Gastrocnemius medialis (tissue), 4 donors: Measurements from ENCODE around the gene ANAPC13. TPM values are rescaled to one million over a fixed set of nuclear protein-coding genes. Genes with fewer than 3 reads are reported as not detected.

ENCODE experiments used
- ATAC-seq, 2 donors: fragments of 150-250 bp; one replicate each; pipeline ENCODE4 v1.9.1; 2016
- DNase-seq, 2 donors: peaks; one replicate each; pipeline ENCODE4 v3.0.0-alpha.2; 2019
- H3K27ac ChIP-seq, 4 donors: fragments of 200-600 bp; sonication (generic); 1 replicate in 1 of 4; 2 replicates in 3 of 4; pipeline ENCODE4 v1.5.1; 2016 to 2018; ENCODE audit warnings: mild to moderate bottlenecking in 2 of 4, moderate library complexity in 1 of 4
- H3K27me3 ChIP-seq, 3 donors: fragments of 200-600 bp; sonication (generic) in 2 of 3; 1 replicate in 1 of 3; 2 replicates in 2 of 3; pipeline versions ENCODE4 v1.5.1 to v1.6.0; 2016 to 2019; ENCODE audit warnings: mild to moderate bottlenecking in 1 of 3, moderate library complexity in 1 of 3
- H3K36me3 ChIP-seq, 2 donors: fragments of 200-600 bp; sonication (generic) in 1 of 2; one replicate each; pipeline ENCODE4 v1.5.1; 2017 to 2018
- H3K4me1 ChIP-seq, 2 donors: fragments of 200-600 bp; sonication (generic) in 1 of 2; one replicate each; pipeline ENCODE4 v1.5.1; 2016 to 2017; ENCODE audit warnings: mild to moderate bottlenecking in 2 of 2
- H3K4me3 ChIP-seq, 4 donors: fragments of 200-600 bp; sonication (generic) in 3 of 4; 1 replicate in 1 of 4; 2 replicates in 3 of 4; pipeline ENCODE4 v1.5.1; 2016 to 2019; ENCODE audit warnings: mild to moderate bottlenecking in 2 of 4
- H3K9me3 ChIP-seq, 3 donors: fragments of 200-600 bp; sonication (generic) in 2 of 3; 1 replicate in 1 of 3; 2 replicates in 2 of 3; pipeline ENCODE4 v1.5.1; 2016 to 2019
- CTCF ChIP-seq, 5 experiments: fragments of 450-650 bp in 3 of 5; fragments of 200-600 bp in 2 of 5; sonication (generic) in 2 of 5; IDR thresholded peaks in 4 of 5; conservative IDR thresholded peaks in 1 of 5; 1 replicate in 4 of 5; 2 replicates in 1 of 5; pipeline ENCODE4 v1.5.1; 2016 to 2019; ENCODE audit warnings: antibody characterized with exemption in 5 of 5, mild to moderate bottlenecking in 3 of 5, moderate library complexity in 3 of 5
- POLR2A ChIP-seq, 2 donors: fragments of 450-650 bp; IDR thresholded peaks; one replicate each; pipeline ENCODE4 v1.6.1; 2017; ENCODE audit warnings: antibody characterized with exemption in 2 of 2, mild to moderate bottlenecking in 2 of 2, moderate library complexity in 2 of 2
- in situ Hi-C, 4 donors: fragments of 200-750 bp; cut with MboI; loops; one replicate each; pipeline versions ENCODE4 v1.15.0 to v1.8.0; 2017; ENCODE audit warnings: low sequenced_read_pairs in 4 of 4
- intact Hi-C: fragments of 100-400 bp; cut with DNase I; formaldehyde crosslinking; loops from one replicate; pipeline ENCODE4 v1.15.1; 2023; ENCODE audit warnings: low total_unique reads
- total RNA-seq, 4 donors: library from RNA; depleted of rRNA; stranded (reverse); fragments of >200 nt; gene quantifications; one replicate each; pipeline versions ENCODE4 v1.1.0 to v1.2.3, GENCODE V29; 2016

Gene ANAPC13
- total RNA-seq, 4 donors from 2014 or later = 32.3 to 82.2 (median 78.7) TPM

- no peak overlapping the region for H3K27ac ChIP-seq
- no peaks in the 10 kb centered on the region for H3K9me3 ChIP-seq
- DNase-seq (no peak), ATAC-seq (no peak)
- intact Hi-C loops (no loop called here), in situ Hi-C loops (no loop called here)
- peaks cover 4 to 6% of the 10 kb centered on the region in 2 donors for H3K4me1 ChIP-seq
- H3K4me3 ChIP-seq = no peak overlapping the region
- H3K27me3 ChIP-seq = no peaks in the 10 kb centered on the region
- no peaks in the 10 kb centered on the region for H3K36me3 ChIP-seq
- no peak for TF ChIP-seq CTCF (IDR thresholded peaks at IDR 0.05 in 4 of 5, conservative IDR thresholded peaks at IDR 0.05 in 1 of 5)
- no peak for TF ChIP-seq POLR2A (IDR thresholded peaks at IDR 0.05)
Observed at GRCh38 chr3:134466331-134466730, 19.5 kb downstream of the ANAPC13 start.

GRCh38 chr3:134464689-134465365 lies 21.0 kb downstream of the ANAPC13 start:
- no peaks in the 10 kb centered on the region for H3K9me3 ChIP-seq
- peak overlapping the region; percentile 17 to 62 (median 49) for H3K27ac ChIP-seq
- peaks cover 4 to 6% of the 10 kb centered on the region in 2 donors for H3K4me1 ChIP-seq
- TF ChIP-seq CTCF (IDR thresholded peaks at IDR 0.05 in 4 of 5, conservative IDR thresholded peaks at IDR 0.05 in 1 of 5) (no peak), POLR2A (IDR thresholded peaks at IDR 0.05) (no peak)
- H3K4me3 ChIP-seq = no peak overlapping the region
- ATAC-seq = no peak
- in situ Hi-C loops = loop anchor here in 1 of 4 donors (5.0 kb wide), 1 partner anchor 83 kb away; no protein-coding TSS in a partner anchor
- no peaks in the 10 kb centered on the region for H3K27me3 ChIP-seq
- DNase-seq = no peak
- no peaks in the 10 kb centered on the region for H3K36me3 ChIP-seq
- intact Hi-C loops = no loop called here

GRCh38 chr3:134464064-134464688 lies 21.6 kb downstream of the ANAPC13 start:
- intact Hi-C loops (no loop called here), in situ Hi-C loops (loop anchor here in 1 of 4 donors (5.0 kb wide), 1 partner anchor 82 kb away; no protein-coding TSS in a partner anchor)
- H3K36me3 ChIP-seq = no peaks in the 10 kb centered on the region
- H3K4me3 ChIP-seq = no peak overlapping the region
- ATAC-seq (peak; percentile 47 to 66), DNase-seq (peak; percentile 20 to 70)
- peaks cover 4 to 6% of the 10 kb centered on the region in 2 donors for H3K4me1 ChIP-seq
- no peaks in the 10 kb centered on the region for H3K27me3 ChIP-seq
- TF ChIP-seq CTCF (IDR thresholded peaks at IDR 0.05 in 4 of 5, conservative IDR thresholded peaks at IDR 0.05 in 1 of 5) (no peak), POLR2A (IDR thresholded peaks at IDR 0.05) (no peak)
- H3K9me3 ChIP-seq = no peaks in the 10 kb centered on the region
- peak overlapping the region; percentile 17 to 66 (median 62) for H3K27ac ChIP-seq

- Histone ChIP-seq H3K4me3 (no peak overlapping the region), H3K27ac (peak overlapping the region; percentile 17 to 66 (median 56)), H3K9me3 (no peaks in the 10 kb centered on the region), H3K27me3 (no peaks in the 10 kb centered on the region), H3K4me1 (peaks cover 4 to 6% of the 10 kb centered on the region in 2 donors), H3K36me3 (no peaks in the 10 kb centered on the region)
- in situ Hi-C loops = loop anchor here in 1 of 4 donors (5.0 kb wide), 1 partner anchor 81 kb away; no protein-coding TSS in a partner anchor
- no peak for TF ChIP-seq CTCF (IDR thresholded peaks at IDR 0.05 in 4 of 5, conservative IDR thresholded peaks at IDR 0.05 in 1 of 5)
- TF ChIP-seq POLR2A (IDR thresholded peaks at IDR 0.05) = no peak
- intact Hi-C loops = no loop called here
- DNase-seq (no peak), ATAC-seq (no peak)
Observed at GRCh38 chr3:134463676-134464063, 22.1 kb downstream of the ANAPC13 start.
